Right forelimb (tissue), 1 donor: ENCODE measurements around the gene PLCD3.

Experiments used
- DNase-seq: peaks from one replicate; pipeline ENCODE4 v3.0.0-alpha.2; 2018

PLCD3 gene

DNA sequence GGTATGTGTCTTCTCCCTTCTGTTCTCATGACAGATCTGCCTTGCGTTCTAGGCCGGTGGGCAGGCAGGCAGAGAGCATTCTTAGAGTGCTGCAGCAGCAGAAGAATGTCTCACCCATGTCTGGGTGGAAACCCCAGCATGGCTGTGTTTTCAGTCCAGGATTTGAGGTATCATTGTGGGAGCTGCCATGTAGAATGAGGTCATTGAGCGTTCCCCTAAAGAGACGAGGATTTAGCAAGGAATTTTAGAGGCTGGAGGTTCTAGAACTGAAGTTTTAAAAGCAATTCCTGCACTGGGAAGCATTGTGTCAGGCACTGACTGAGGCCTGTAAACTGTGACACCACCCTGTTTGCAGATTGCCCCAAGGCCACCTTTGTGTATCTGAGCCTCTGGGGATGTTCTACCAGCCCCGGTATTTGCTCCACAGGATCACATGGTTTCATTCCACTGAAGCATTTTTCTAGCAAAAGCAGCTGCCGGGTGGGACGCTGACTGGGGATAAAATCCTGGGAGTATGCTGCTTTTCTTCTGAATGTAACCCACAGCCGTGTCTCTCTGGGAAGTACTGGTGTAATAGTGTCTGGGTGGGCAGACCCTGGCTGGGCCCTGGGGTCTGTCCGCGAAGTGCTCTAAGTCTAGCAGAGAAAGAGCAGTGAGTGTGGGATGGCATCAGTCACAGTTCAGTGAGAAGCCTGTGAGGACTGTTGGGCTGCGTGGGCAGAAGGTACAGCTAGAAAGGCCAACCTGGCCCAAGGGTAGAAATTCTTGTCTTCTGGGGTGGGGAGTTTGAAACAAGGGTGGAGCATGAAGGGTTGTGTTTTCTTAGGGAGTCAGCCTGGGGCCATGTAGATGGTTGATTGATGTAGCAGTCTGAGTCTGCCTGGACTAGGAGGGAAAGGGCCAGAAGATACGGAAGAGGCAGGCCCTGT, 30.2 kb downstream of the PLCD3 start:
- no peak for DNase-seq

DNA sequence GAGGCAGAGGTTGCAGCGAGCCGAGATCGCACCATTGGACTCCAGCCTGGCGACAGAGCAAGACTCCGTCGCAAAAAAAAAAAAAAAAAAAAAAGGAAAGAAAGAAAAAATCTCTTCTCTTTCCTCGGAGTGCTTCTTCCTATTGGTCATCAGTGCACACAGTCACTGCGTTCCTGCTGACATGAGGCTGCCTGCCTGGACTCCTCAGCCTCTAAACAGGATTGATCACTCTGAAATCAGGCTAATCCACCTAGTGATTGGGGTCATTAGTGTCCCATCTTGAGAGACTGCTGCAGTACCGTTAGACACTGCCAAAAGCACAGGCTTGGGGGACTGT, 30.8 kb downstream of the PLCD3 start:
- DNase-seq = no peak

DNA sequence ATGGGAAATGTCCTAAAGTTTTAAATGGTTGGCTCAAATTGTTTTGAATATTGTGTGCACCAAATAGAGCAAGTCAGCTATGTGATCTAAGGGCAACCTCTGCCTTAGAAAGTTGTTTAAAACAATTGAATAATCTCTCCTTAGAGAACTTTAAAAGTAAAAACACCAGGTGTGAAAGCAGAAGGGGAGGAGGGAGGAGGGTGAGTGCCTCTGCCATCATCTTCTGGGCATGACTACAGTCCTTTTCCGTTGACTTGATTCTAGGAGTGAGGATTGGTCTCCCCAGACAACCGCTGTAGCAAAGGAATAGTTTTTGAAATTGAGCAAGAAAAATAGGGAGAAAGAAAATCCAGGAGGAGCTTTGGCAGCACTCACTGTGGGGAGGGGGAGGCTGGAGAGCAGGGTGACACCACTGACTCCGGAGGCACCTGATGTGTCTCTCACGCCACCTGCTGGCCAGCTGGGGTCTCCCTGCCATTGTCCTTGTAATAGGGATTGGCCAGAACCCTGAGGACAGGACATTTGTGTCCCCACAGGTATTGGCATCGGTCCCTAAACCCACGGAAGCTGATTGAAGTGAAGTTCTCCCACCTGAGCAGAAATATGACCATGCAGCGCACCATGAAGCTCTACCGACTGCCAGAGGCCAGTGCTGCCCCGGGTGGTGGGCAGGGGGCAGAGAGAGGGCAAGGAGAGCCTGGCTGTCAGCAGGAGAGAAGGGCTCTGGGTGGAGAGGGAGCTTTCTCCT, 33.3 kb downstream of the PLCD3 start:
- peak; percentile 86 for DNase-seq

DNA sequence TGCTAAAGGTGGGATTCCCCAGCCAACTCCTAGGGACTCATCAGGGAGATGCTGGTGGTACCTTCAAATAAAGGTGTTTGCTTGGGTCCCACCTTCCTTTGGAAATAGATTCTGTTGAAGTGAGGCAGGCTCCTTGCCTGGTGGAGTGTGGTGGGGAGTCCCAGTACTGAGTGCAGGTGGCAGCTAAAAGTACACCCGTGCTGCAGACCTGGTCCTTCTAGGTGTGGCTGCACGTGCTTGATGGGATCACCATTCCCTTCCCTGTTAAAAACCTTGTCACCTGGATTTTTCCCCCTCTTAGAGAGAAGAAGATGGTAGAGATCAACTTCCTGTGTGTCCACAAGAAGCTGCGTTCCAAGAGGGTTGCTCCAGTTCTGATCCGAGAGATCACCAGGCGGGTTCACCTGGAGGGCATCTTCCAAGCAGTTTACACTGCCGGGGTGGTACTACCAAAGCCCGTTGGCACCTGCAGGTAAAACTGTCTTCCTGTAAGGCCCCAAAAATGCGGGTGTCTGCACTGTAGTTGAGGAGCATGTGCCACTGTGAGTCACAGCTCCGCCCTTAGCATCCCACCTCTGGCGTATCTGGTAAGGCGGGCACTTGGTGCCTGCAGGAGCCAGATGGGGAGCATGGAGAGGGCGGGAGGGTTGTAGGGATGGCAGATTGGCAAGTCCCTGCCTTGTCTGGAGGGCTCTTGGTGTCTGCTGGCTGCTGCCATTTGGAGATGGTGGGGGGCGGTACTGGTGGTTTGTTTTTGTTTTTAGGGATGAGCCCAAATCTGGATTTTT, 34.0 kb downstream of the PLCD3 start:
- DNase-seq = no peak

DNA sequence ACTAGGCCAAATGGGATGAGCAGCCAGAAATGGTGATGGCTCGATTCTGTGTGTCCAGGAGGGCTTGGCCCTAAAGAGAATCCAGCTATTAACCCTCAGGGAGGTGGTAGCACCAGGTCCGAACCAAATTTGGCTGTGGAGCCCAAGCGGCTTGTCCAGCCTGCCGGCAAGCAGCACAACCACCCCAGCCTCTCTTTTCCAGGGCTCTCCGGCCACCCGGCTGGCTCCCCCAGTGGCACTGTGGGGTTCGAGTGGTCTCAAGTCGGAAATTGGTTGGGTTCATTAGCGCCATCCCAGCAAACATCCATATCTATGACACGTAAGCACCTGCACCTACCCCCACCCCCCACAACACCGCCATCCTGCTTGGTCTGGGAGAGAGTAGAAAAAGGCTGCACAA, 35.4 kb downstream of the PLCD3 start:
- DNase-seq = no peak

DNA sequence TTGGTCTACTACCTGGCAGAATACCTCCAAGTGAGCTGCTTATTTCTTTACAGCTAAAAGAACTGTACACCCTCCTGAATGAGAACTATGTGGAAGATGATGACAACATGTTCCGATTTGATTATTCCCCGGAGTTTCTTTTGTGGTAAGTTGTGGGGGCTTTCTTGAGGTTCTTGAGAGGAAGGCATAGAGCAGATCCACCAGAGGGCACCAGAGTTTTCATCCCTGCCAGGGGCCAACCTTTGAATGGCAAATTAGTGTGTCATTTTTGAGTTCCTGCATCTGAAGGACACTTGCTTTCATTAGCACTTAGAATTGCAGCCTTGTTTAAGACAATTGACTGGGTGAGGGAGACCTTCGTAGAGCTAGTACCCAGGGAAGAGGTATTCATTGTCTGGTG, 36.2 kb downstream of the PLCD3 start:
- DNase-seq = no peak

DNA sequence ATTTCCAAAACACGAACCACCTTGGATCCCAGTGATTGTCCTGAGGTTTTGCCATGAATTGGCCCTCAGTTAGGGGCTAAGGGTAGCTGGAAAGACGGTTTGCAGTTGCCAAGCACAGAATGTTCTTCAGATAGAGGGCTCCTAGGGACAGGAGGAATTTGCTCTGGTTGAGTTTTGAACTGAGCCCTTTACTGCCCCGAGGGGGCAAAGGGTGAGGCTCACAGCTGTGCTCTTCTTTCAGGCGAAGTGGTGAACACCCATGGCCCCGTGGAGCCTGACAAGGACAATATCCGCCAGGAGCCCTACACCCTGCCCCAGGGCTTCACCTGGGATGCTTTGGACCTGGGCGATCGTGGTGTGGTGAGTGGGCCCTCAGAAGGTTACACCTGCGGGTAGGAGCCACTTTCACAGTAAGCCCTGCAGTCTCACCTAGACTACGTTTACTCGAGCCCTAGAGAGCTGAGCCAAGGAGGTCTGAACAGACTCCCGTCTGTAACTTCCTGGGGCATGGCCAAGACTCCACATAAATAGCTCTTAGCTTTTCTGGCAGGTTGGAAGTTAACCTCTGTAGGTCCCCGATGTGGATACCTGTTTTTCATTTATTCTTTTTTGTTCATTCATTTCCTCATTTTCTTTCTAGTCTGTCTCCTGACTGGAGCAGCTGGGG, 38.7 kb downstream of the PLCD3 start:
- DNase-seq = no peak

DNA sequence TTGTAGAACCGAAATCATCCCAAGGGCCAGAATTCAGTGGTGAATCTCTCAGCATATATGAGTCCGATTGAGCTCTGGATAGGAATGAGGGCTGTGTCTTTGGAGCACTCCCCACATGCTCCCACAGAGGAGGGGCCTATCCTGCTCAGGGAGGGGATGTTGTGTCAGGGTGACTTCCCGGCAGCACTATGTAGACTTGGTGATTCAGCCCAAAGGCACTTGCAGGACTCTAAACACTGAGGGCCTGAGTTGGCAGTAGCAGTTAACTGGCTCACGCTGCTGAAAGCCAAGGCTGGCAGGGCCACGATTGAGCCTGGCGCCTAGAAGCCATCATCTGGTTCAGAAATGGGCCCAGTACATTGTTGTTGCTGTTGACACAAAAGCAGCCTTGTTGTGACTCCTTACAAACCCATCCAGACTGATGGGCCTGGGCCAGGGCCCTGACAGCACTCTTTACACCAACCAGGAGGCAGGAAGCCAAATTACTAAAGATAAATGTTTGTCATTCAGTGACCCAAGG, 39.3 kb downstream of the PLCD3 start:
- no peak for DNase-seq

DNA sequence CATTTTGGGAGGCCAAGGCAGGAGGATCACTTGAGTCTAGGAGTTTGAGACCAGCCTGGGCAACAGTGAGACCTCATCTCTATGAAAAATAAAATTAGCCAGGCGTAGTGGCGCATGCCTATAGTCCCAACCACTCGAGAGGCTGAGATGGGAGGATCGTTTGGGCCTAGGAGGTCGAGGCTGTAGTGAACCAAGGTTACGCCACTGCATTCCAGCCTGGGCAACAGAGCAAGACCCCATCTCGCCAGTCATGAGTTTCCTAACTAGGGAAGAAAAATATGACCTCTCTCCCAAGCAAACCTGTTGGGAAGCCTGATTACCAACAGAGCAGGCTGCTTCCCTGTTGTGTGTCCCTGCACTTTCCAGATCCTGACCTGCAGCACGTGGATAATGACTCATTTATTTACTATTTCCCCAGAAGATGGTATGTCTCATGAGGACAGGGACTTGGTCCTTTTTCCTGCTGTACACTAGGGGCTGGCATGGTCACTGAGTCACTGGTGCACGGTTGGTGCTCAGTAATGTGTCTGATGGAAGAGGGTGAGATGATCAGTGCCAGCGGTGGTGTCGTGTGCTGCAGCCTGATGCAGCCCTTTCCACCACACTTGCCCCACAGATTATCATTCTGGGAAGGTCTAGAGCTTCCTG, 40.4 kb downstream of the PLCD3 start:
- no peak for DNase-seq

DNA sequence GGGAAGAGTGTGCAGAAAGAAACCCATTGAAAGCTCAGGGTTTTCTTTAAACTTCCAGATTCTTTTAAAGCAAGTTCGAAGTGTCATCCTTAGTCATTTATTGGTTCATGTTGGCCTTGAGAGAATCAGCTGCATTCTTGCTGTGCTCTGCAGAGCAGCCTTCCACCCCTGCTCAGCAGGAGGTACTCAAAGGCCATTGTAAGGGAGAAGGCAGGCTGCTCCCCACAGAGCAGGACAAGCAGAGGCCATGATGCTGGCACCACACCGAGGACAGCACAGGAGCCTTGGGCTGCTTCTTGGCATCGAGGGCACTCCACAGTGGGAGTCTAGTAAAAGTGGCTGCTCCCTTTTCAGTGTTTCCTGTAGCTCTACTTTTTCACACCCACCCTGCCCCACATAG, 41.6 kb downstream of the PLCD3 start:
- no peak for DNase-seq

DNA sequence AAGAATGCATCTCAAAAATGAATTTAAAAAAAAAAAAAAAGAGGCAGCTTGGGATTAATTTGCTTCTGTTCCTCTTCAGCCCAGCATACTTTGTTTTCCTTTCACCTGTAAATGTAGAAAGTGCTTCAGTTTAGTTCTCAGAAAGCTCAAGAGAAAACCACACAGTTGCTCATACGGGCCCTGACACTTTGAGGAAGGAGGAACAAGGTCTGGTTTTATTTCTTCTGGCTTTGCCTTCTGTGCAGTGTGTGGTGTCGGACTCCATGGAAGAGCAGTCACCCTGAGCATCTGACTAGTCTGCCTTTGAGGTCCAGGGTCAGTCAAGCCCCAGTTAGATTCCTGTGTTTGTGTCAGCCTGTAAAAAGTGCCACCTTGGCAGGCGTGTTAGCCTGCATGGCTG, 43.6 kb downstream of the PLCD3 start:
- no peak for DNase-seq

DNA sequence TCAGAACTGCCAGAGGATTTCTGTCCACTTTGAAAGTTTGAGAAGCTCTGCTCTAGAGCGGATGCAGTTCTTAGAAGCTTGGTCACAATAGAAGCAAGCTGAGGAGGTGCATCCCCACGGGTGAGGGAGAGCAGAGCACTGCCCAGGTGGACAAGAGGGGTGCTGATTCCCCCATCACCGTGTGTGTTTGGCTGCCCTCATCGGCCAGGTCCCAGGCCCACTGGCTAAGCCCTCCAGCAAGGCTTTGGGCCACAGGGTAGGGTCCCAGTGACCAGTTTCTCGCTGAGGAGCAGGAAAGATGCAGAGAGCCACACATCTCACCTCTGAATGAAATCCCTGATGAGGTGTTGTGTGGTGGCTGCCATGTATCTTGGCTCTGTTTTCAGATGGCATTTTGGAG, 44.3 kb downstream of the PLCD3 start:
- DNase-seq = no peak

DNA sequence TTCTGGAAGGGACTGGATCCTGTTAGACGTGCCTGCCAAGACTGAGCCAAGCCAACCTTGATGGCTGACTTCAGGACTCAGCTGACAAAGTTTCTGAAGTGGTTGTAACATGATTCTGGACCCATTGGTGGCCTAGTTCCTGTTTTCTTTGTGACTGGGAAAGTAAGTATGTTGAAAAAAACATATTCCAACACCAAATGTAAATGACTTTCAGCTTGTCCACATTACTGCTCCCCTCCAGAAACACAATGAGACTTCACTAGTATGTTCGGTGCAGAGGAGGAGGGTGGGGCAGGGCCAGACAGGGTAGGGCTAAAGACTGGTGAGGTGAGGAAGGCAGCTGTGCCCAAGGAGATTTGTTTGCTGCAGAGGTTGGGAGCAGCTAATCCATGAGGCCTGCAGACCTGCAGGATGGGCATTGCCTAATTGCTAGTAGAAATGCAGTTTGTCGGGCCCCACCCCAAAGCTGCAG, 44.8 kb downstream of the PLCD3 start:
- DNase-seq = no peak

DNA sequence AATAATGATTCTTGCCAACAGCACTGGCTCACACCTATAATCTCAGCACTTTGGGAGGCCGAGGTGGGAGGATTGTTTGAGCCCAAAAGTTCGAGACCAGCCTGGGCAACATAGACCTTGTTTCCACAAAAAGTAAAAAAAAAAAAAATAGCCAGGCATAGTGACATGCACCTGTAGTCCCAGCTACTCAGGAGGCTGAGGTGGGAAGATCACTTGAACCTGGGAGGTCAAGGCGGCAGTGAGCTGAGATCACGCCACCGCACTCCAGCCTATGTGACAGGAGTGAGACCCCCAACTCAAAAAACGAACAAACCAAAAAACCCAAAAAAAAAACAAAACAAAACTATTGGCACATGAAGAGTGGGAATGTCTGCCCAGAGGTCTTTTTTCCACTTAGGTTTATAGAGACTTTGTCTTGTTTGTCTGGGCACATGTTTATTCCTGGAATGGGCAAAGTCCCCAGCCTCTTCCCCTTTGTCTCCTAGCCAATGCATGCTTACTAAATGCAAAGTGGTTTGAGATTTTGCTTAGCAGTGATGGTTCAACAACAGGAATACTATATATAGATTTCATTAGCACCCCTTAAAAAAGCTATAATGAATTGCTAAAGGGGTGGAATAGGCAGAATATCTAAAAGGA, 45.3 kb downstream of the PLCD3 start:
- no peak for DNase-seq

DNA sequence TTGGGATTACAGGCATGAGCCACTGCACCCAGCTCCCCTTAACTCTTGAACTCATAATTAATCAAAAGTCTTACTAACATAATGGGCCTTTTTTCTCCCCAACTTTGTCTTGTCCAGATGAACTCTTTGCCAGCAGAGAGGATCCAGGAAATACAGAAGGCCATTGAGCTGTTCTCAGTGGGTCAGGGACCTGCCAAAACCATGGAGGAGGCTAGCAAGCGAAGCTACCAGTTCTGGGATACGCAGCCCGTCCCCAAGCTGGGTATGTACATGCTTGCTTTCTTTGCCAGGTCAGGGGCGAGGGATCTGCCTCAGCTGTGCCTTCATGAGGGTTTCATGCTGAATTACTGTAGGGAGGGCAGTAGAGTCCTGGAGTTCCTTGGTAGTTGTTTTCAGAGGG, 45.9 kb downstream of the PLCD3 start:
- no peak for DNase-seq

DNA sequence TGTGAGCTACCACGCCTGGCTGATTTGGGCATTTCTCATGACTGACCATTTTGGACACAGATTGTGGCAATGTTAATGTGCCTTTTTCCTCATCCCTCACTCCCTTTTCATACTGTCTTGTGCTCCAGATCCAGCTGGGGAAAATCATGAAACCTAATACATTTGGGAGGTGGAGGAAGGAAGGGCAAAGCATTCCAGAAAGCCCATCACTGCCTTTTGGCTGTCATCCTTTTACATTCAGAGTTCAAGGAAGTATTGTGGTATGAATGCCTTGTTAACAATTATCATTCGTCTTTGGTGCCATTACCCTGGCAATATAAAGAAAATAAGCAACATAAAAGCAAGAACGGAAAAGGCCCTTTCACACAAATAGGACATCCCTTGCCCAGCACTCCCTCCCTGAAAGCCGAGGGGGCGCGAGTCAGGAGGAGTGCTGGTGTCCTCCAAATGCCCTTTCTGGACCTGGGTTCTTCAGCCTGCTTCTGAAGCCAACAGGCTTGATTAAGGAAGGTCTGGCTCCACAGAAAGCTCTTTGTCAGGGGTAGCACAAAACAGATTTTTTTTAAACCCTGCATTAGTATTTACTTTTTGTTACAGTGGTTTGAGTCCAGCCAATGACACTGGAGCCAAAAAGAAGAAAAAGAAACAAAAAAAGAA, 51.1 kb downstream of the PLCD3 start:
- no peak for DNase-seq

DNA sequence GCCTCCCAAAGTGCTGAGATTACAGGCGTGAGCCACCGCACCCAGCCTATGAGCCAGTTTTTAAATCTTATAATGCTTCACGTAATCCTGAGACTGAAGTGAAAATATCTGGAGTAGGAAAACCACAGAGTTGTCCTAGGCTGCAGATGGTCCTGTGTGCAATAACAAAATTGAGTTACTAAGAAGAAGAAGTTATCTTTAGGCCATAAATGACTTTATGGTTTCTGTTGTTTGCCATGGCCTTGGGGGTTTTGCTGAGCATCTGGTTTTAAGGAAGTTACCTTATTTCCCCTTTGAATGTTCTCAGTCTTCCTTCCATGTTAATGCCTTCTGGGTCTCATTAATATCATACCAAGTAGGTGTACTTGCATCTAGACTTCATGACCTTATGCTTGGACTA, 54.7 kb downstream of the PLCD3 start:
- no peak for DNase-seq

DNA sequence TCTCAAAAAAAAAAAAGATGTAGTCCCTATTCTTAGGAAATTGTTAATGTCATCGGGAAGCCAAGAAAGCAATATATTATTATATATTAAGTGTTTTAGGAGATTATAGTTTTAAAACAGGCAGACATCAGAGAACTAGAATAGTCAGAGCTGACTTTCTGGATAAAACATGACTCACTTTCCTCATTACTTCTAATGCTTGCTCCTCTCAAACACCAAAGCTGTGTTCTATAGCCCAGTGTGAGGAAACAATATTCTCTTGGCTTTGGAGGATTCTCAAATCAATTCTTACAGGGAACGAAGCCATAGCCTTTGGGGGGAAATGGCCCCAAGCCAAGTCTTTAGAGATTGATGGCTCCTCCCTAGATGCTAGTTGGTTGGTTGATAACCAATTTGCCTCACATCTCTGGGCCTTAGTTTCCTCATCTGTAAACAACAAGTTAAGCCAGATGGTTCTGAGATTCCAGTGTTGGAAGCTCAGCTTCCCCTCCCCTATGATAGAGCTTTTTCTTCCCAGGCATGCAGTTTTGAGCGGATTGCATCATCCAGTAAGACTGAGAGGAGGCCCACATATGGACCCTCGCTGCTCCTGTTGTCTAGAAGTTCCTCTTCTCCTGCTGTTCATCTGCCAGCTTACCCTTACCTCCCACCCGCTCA, 58.8 kb downstream of the PLCD3 start:
- DNase-seq = no peak

DNA sequence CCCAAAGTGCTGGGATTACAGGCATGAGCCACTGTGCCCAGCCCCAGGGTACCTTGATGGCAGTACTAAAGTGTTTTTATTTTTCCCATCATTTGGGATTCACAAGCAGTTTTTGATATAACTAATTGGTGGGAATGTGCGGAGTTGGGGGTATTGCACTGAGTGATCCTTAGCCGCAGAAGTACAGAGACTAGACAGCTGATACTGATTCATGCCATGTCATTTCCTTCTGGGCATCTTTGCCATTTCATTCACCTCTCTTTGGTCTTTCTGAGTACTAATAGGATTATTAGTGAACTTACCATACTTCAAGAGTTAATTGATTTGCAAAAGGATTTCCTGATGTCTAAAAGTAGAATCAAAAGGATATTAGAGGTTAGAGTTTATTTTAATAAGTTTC, 61.5 kb downstream of the PLCD3 start:
- no peak for DNase-seq

DNA sequence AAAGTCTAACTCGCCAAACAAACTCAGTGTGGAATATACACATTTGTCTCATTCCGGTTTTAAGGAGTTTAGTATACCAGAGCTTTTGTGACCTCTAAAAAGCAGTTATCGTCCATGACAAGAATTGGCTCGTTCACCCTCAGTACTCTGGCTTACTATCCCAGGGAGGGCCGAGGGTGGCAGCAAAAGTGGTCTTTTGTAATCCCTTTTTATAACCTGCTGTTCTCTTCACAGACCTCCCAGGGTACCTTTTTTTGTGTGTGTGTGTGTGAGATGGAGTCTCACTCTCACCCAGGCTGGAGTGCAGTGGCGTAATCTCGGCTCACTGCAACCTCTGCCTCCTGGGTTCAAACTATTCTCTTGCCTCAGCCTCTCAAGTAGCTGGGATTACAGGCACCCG, 62.3 kb downstream of the PLCD3 start:
- DNase-seq = no peak

DNA sequence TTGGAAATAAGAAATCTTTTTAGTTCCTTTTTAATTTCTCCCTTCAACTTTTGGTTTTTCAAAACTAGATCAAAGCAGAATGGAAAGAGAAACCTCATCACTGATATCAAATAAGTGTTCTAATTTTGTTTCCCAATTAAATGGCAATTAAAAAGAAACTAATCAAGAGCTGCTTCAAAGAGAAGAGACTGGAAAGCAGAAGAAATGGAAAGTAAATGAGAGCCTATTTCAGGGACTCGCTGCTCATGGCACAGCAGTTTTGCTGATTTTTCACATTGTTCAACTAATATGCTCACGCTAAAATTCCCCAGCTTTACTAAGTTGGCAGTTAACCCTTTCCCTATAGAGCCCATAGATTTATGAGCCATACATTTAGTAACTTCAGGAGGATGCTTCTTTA, 64.7 kb downstream of the PLCD3 start:
- DNase-seq = no peak
